HepG2 (cell line): Measurements from ENCODE around the gene DTYMK. TPM values are rescaled to one million over a fixed set of nuclear protein-coding genes. Genes with fewer than 3 reads are reported as not detected.

Experiments used
- AGO1 ChIP-seq: fragments of 200-400 bp; formaldehyde crosslinking; IDR thresholded peaks from 2 replicates; pipeline ENCODE4 v1.6.1; 2017; ENCODE audit warnings: mild to moderate bottlenecking, low read depth, low read length, moderate library complexity; ENCODE audit not compliant: poor library complexity, severe bottlenecking
- CCDC6 ChIP-seq: sonication (generic); formaldehyde crosslinking; IDR thresholded peaks from 2 replicates; pipeline ENCODE4 v1.8.1; 2022; ENCODE audit warnings: mild to moderate bottlenecking, missing genetic modification reagents, moderate library complexity
- DNMT1 ChIP-seq: sonication (generic); formaldehyde crosslinking; IDR thresholded peaks from 2 replicates; pipeline ENCODE4 v1.5.1; 2020; ENCODE audit warnings: mild to moderate bottlenecking, missing genetic modification reagents
- HMG20A ChIP-seq: IDR thresholded peaks from 2 replicates; pipeline ENCODE4 v1.6.1; 2016; ENCODE audit warnings: borderline replicate concordance
- MLX ChIP-seq: IDR thresholded peaks from 2 replicates; pipeline ENCODE4 v1.6.1; 2016
- PAF1 ChIP-seq: IDR thresholded peaks from 2 replicates; pipeline ENCODE4 v1.6.1; 2016; ENCODE audit warnings: missing genetic modification reagents, missing compliant biosample characterization
- PRDM4 ChIP-seq: sonication (generic); formaldehyde crosslinking; IDR thresholded peaks from 2 replicates; pipeline ENCODE4 v1.9.0; 2021; ENCODE audit warnings: missing genetic modification reagents, borderline replicate concordance
- PRMT3 ChIP-seq: sonication (generic); formaldehyde crosslinking; IDR thresholded peaks from 2 replicates; pipeline ENCODE4 v1.8.1; 2022; ENCODE audit warnings: low read depth, mild to moderate bottlenecking, moderate library complexity, missing genetic modification reagents, borderline replicate concordance
- SMAD3 ChIP-seq: sonication (generic); formaldehyde crosslinking; IDR thresholded peaks from 2 replicates; pipeline ENCODE4 v1.4.0; 2020; ENCODE audit warnings: missing genetic modification reagents
- THAP8 ChIP-seq: sonication (generic); formaldehyde crosslinking; IDR thresholded peaks from 2 replicates; pipeline ENCODE4 v1.5.1; 2020; ENCODE audit warnings: missing genetic modification reagents, mild to moderate bottlenecking, borderline replicate concordance
- ZFX ChIP-seq: sonication (generic); formaldehyde crosslinking; IDR thresholded peaks from 2 replicates; pipeline ENCODE4 v1.4.0; 2020; ENCODE audit warnings: mild to moderate bottlenecking, low read depth, missing genetic modification reagents, moderate library complexity
- ZNF253 ChIP-seq: sonication (generic); formaldehyde crosslinking; IDR thresholded peaks from 2 replicates; pipeline ENCODE4 v1.8.0; 2022; ENCODE audit warnings: mild to moderate bottlenecking, missing genetic modification reagents, borderline replicate concordance
- ZNF501 ChIP-seq: sonication (generic); formaldehyde crosslinking; IDR thresholded peaks from 2 replicates; pipeline ENCODE4 v1.5.1; 2020; ENCODE audit warnings: mild to moderate bottlenecking, moderate library complexity, missing genetic modification reagents
- ZNF780A ChIP-seq: sonication (generic); formaldehyde crosslinking; IDR thresholded peaks from 2 replicates; pipeline ENCODE4 v1.8.0; 2022; ENCODE audit warnings: mild to moderate bottlenecking, missing genetic modification reagents, moderate library complexity
- ZSCAN20 ChIP-seq: sonication (generic); formaldehyde crosslinking; IDR thresholded peaks from 2 replicates; pipeline ENCODE4 v1.4.0; 2020; ENCODE audit warnings: missing genetic modification reagents, mild to moderate bottlenecking, borderline replicate concordance
- polyA plus RNA-seq, 8 experiments: library from polyadenylated mRNA; depleted of rRNA in 3 of 8; stranded (reverse) in 7 of 8; unstranded in 1 of 8; fragments of >200 nt; fragmentation: Illumina TruSeq in 4 of 8; extraction: Trizol in 4 of 8; gene quantifications; 2 replicates each; pipeline versions ENCODE4 v1.2.1 to v1.2.3, GENCODE V29; 2011 to 2016; ENCODE audit warnings: low read depth in 4 of 8, missing spikeins in 1 of 8, mixed read lengths in 1 of 8; ENCODE audit not compliant: insufficient read depth in 1 of 8
- total RNA-seq, 5 experiments: library from RNA; depleted of rRNA; stranded (reverse); fragments of >200 nt; fragmentation: Illumina TruSeq; extraction: Trizol; gene quantifications; 2 replicates each; pipeline ENCODE4 v1.2.3, GENCODE V29; 2016; ENCODE audit warnings: low read depth in 1 of 5
- TF ChIP-seq, protein P1 (sequence below): IDR thresholded peaks from 2 replicates; pipeline ENCODE4 v1.6.1; 2016; ENCODE audit warnings: low read depth, missing genetic modification reagents, missing compliant biosample characterization
- TF ChIP-seq, protein P2 (sequence below): sonication (generic); formaldehyde crosslinking; IDR thresholded peaks from 2 replicates; pipeline ENCODE4 v1.5.0; 2020; ENCODE audit warnings: missing genetic modification reagents
- TF ChIP-seq, protein P3 (sequence below): sonication (generic); formaldehyde crosslinking; IDR thresholded peaks from 2 replicates; pipeline ENCODE4 v1.4.0; 2020; ENCODE audit warnings: missing genetic modification reagents, low read depth, mild to moderate bottlenecking, borderline replicate concordance

DTYMK gene
- total and polyA plus RNA-seq, 2 of the 13 experiments (the other 11 are each of a cell fraction or from before 2014, with no cell fraction given), result 57.5 to 134 TPM

DNA sequence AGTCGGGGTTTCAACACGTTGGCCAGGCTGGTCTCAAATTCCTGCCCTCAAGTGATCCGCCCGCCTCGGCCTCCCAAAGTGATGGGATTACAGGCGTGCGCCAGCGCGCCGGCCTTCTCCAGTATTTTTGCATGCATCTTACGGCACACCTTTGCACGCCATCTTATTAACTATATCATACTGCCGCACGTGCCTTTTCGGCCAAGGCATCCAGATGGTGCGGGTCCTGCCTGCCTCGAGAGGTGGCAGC lies 14.5 kb upstream of the DTYMK start (continued):
- TF ChIP-seq, protein P1, sequence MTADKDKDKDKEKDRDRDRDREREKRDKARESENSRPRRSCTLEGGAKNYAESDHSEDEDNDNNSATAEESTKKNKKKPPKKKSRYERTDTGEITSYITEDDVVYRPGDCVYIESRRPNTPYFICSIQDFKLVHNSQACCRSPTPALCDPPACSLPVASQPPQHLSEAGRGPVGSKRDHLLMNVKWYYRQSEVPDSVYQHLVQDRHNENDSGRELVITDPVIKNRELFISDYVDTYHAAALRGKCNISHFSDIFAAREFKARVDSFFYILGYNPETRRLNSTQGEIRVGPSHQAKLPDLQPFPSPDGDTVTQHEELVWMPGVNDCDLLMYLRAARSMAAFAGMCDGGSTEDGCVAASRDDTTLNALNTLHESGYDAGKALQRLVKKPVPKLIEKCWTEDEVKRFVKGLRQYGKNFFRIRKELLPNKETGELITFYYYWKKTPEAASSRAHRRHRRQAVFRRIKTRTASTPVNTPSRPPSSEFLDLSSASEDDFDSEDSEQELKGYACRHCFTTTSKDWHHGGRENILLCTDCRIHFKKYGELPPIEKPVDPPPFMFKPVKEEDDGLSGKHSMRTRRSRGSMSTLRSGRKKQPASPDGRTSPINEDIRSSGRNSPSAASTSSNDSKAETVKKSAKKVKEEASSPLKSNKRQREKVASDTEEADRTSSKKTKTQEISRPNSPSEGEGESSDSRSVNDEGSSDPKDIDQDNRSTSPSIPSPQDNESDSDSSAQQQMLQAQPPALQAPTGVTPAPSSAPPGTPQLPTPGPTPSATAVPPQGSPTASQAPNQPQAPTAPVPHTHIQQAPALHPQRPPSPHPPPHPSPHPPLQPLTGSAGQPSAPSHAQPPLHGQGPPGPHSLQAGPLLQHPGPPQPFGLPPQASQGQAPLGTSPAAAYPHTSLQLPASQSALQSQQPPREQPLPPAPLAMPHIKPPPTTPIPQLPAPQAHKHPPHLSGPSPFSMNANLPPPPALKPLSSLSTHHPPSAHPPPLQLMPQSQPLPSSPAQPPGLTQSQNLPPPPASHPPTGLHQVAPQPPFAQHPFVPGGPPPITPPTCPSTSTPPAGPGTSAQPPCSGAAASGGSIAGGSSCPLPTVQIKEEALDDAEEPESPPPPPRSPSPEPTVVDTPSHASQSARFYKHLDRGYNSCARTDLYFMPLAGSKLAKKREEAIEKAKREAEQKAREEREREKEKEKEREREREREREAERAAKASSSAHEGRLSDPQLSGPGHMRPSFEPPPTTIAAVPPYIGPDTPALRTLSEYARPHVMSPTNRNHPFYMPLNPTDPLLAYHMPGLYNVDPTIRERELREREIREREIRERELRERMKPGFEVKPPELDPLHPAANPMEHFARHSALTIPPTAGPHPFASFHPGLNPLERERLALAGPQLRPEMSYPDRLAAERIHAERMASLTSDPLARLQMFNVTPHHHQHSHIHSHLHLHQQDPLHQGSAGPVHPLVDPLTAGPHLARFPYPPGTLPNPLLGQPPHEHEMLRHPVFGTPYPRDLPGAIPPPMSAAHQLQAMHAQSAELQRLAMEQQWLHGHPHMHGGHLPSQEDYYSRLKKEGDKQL (CRISPR knock-in tag), result no peak
- no peak for TF ChIP-seq ZNF253 (CRISPR knock-in tag)
- TF ChIP-seq SMAD3 (CRISPR knock-in tag), result no peak
- no peak; the same call in 1 of the 2 replicates for TF ChIP-seq ZNF780A (CRISPR knock-in tag)
- TF ChIP-seq, protein P2, sequence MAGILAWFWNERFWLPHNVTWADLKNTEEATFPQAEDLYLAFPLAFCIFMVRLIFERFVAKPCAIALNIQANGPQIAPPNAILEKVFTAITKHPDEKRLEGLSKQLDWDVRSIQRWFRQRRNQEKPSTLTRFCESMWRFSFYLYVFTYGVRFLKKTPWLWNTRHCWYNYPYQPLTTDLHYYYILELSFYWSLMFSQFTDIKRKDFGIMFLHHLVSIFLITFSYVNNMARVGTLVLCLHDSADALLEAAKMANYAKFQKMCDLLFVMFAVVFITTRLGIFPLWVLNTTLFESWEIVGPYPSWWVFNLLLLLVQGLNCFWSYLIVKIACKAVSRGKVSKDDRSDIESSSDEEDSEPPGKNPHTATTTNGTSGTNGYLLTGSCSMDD (CRISPR knock-in tag), result no peak
- no peak for TF ChIP-seq PAF1
- no peak for TF ChIP-seq MLX (CRISPR knock-in tag)
- no peak for TF ChIP-seq CCDC6
- no peak for TF ChIP-seq THAP8 (CRISPR knock-in tag)
- TF ChIP-seq ZSCAN20 (CRISPR knock-in tag), result no peak
- TF ChIP-seq PRMT3 (CRISPR knock-in tag), result no peak
- no peak for TF ChIP-seq ZFX (CRISPR knock-in tag)
- TF ChIP-seq, protein P3, sequence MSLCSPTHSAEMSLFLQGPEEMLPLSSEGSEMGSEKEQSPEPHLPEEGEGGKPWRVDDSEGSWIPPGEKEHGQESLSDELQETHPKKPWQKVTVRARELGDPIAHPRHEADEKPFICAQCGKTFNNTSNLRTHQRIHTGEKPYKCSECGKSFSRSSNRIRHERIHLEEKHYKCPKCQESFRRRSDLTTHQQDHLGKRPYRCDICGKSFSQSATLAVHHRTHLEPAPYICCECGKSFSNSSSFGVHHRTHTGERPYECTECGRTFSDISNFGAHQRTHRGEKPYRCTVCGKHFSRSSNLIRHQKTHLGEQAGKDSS (CRISPR knock-in tag), result no peak
- no peak for TF ChIP-seq PRDM4 (CRISPR knock-in tag)
- no peak for TF ChIP-seq HMG20A (CRISPR knock-in tag)
- no peak for TF ChIP-seq DNMT1 (CRISPR knock-in tag)
- no peak for TF ChIP-seq AGO1
- no peak; the same call in 1 of the 2 replicates for TF ChIP-seq ZNF501 (CRISPR knock-in tag)
